ENCODE results near the gene TMEM45A. TPM values are rescaled to one million over a fixed set of nuclear protein-coding genes. Genes with fewer than 3 reads are reported as not detected.
A peak's percentile ranks its signal among the peaks of the same experiment; 100 is the strongest.

The TMEM45A gene
- total and polyA plus RNA-seq, 8 donors: 23.5 to 53.8 (median 43.1) TPM

- intact Hi-C loops (cut with DNase I): no loop called here
- H3K9me3 ChIP-seq: no peaks in the 10 kb centered on the region
- ATAC-seq: no peak
- H3K4me1 ChIP-seq: peaks cover 0 to 10% of the 10 kb centered on the region in 2 donors
- no peaks in the 10 kb centered on the region for H3K27me3 ChIP-seq
- H3K27ac ChIP-seq: no peak overlapping the region
- H3K36me3 ChIP-seq: no peaks in the 10 kb centered on the region
- TF ChIP-seq, protein P1, sequence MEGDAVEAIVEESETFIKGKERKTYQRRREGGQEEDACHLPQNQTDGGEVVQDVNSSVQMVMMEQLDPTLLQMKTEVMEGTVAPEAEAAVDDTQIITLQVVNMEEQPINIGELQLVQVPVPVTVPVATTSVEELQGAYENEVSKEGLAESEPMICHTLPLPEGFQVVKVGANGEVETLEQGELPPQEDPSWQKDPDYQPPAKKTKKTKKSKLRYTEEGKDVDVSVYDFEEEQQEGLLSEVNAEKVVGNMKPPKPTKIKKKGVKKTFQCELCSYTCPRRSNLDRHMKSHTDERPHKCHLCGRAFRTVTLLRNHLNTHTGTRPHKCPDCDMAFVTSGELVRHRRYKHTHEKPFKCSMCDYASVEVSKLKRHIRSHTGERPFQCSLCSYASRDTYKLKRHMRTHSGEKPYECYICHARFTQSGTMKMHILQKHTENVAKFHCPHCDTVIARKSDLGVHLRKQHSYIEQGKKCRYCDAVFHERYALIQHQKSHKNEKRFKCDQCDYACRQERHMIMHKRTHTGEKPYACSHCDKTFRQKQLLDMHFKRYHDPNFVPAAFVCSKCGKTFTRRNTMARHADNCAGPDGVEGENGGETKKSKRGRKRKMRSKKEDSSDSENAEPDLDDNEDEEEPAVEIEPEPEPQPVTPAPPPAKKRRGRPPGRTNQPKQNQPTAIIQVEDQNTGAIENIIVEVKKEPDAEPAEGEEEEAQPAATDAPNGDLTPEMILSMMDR (IDR thresholded peaks at IDR 0.05): no peak
- no peak overlapping the region for H3K4me3 ChIP-seq
- DNase-seq: no peak
Measured at GRCh38 chr3:100558233-100558632, 65.8 kb downstream of the TMEM45A start.

GRCh38 chr3:100560426-100560825, 68.0 kb downstream of the TMEM45A start:
- Histone ChIP-seq H3K27ac (no peak overlapping the region), H3K36me3 (no peaks in the 10 kb centered on the region), H3K9me3 (no peaks in the 10 kb centered on the region), H3K4me1 (peaks cover 0 to 10% of the 10 kb centered on the region in 2 donors), H3K4me3 (no peak overlapping the region), H3K27me3 (no peaks in the 10 kb centered on the region)
- TF ChIP-seq, protein P1 (IDR thresholded peaks at IDR 0.05): no peak
- intact Hi-C loops (cut with DNase I): no loop called here
- ATAC-seq (no peak), DNase-seq (no peak)

GRCh38 chr3:100561459-100562158, 69.2 kb downstream of the TMEM45A start:
- TF ChIP-seq, protein P1 (IDR thresholded peaks at IDR 0.05): no peak
- DNase-seq (peak in 2 of 4 donors; percentile 24 to 28), ATAC-seq (peak; percentile 44)
- peak overlapping the region in 1 of 2 donors; percentile 63 for H3K27ac ChIP-seq
- intact Hi-C loops (cut with DNase I): no loop called here
- no peaks in the 10 kb centered on the region for H3K27me3 ChIP-seq
- H3K4me3 ChIP-seq: no peak overlapping the region
- no peaks in the 10 kb centered on the region for H3K9me3 ChIP-seq
- peaks cover 0 to 10% of the 10 kb centered on the region in 2 donors for H3K4me1 ChIP-seq
- no peaks in the 10 kb centered on the region for H3K36me3 ChIP-seq

GRCh38 chr3:100562224-100562857, 69.9 kb downstream of the TMEM45A start:
- intact Hi-C loops (cut with DNase I): no loop called here
- no peak overlapping the region for H3K4me3 ChIP-seq
- TF ChIP-seq, protein P1 (IDR thresholded peaks at IDR 0.05): no peak
- DNase-seq: no peak
- H3K4me1 ChIP-seq: peaks cover 0 to 10% of the 10 kb centered on the region in 2 donors
- no peaks in the 10 kb centered on the region for H3K36me3 ChIP-seq
- H3K27ac ChIP-seq: peak overlapping the region in 1 of 2 donors; percentile 63
- ATAC-seq: no peak
- no peaks in the 10 kb centered on the region for H3K9me3 ChIP-seq
- H3K27me3 ChIP-seq: no peaks in the 10 kb centered on the region

GRCh38 chr3:100563228-100563627, 70.8 kb downstream of the TMEM45A start:
- TF ChIP-seq, protein P1 (IDR thresholded peaks at IDR 0.05): no peak
- H3K9me3 ChIP-seq: no peaks in the 10 kb centered on the region
- no peaks in the 10 kb centered on the region for H3K36me3 ChIP-seq
- DNase-seq: no peak
- H3K27me3 ChIP-seq: no peaks in the 10 kb centered on the region
- intact Hi-C loops (cut with DNase I): no loop called here
- no peak for ATAC-seq
- H3K4me1 ChIP-seq: peaks cover 0 to 10% of the 10 kb centered on the region in 2 donors
- H3K4me3 ChIP-seq: no peak overlapping the region
- no peak overlapping the region for H3K27ac ChIP-seq

Measured in left lung (tissue), 10 donors.